AG04449 (cell line): ENCODE results near the gene PEMT.

Source experiments
- CTCF ChIA-PET: fragments of 350-600 bp; formaldehyde crosslinking; extraction: SDS; loops from one replicate; lab custom pipeline; 2021; ENCODE audit warnings: antibody characterized with exemption; lab: Yijun Ruan, JAX
- POLR2A ChIA-PET: fragments of 400-600, 350-600 bp; formaldehyde crosslinking; extraction: SDS; loops from one replicate; lab custom pipeline; 2020; ENCODE audit warnings: antibody characterized with exemption, inconsistent platforms; lab: Yijun Ruan, JAX
- DNase-seq: peaks from one replicate; pipeline ENCODE4 v3.0.0-alpha.2; 2010; ENCODE audit warnings: low read depth, low spot score
- H3K4me3 ChIP-seq: 2 replicates; pipeline ENCODE4 v1.5.1; 2011; ENCODE audit warnings: low read depth, mild to moderate bottlenecking, control low read depth, low read length
- TF ChIP-seq, protein P1 (sequence below): IDR thresholded peaks from one replicate; pipeline ENCODE4 v1.5.1; 2011; ENCODE audit warnings: mild to moderate bottlenecking, moderate library complexity, low read length, control low read depth, inconsistent platforms; ENCODE audit not compliant: insufficient read depth; ENCODE audit errors: missing control alignments

Gene PEMT

DNA sequence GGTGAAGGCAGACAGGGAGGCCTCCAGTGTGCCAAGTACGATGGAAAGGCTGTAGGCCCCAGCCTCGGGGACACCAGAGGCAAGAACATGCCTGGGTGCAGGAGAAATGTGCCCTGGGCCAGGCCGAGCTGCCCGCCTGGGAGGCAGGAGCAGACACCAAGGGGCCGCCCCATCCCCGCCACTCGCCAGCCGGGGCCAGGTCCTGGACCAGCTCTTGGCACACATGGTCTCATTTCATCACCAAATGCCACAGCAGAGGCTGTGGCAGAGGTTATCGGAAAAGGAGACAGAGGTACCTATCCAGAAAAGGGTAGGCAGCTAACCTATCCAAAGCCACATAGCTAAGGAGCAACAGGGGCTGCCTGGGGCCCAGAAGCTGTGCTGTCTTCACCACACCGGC is 31.3 kb downstream of the PEMT start:
- POLR2A ChIA-PET, result interaction anchor here (1.3 kb wide), 1 partner anchor 63 kb away, joined by 3 read pairs; no protein-coding TSS in a partner anchor
- no peak for DNase-seq
- CTCF ChIA-PET, result interaction anchor here (1.6 to 5.1 kb wide), 2 partner anchors 9 to 62 kb away, joined by 7 to 39 read pairs; no protein-coding TSS in a partner anchor
- H3K4me3 ChIP-seq, result no peak overlapping the region
- TF ChIP-seq, protein P1, sequence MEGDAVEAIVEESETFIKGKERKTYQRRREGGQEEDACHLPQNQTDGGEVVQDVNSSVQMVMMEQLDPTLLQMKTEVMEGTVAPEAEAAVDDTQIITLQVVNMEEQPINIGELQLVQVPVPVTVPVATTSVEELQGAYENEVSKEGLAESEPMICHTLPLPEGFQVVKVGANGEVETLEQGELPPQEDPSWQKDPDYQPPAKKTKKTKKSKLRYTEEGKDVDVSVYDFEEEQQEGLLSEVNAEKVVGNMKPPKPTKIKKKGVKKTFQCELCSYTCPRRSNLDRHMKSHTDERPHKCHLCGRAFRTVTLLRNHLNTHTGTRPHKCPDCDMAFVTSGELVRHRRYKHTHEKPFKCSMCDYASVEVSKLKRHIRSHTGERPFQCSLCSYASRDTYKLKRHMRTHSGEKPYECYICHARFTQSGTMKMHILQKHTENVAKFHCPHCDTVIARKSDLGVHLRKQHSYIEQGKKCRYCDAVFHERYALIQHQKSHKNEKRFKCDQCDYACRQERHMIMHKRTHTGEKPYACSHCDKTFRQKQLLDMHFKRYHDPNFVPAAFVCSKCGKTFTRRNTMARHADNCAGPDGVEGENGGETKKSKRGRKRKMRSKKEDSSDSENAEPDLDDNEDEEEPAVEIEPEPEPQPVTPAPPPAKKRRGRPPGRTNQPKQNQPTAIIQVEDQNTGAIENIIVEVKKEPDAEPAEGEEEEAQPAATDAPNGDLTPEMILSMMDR, result no peak

DNA sequence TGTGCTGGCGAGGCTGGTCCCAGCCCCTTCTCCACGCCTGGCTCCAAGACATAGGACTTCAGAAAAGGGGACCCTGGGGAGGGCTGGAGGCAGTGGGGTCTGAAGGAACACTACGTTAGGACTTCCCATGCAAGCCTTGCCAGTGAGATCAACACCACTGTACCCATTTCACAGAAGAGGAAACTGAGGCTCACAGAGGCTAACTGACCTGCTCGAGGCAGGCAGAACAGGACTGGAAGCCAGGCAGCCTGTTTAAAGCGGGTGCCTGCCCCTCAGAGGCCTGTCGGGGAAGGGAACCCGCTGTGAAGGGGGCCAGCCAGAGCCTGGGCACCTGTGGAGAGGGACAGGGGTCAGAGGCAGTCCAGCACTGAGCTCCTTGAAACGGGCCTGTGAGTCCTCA is 32.3 kb downstream of the PEMT start:
- no peak for DNase-seq
- H3K4me3 ChIP-seq, result no peak overlapping the region
- ChIA-PET CTCF (interaction anchor here (0.6 to 5.1 kb wide), 3 partner anchors 10 to 62 kb away, joined by 3 to 39 read pairs (median 6); no protein-coding TSS in a partner anchor), POLR2A (no interaction called here)
- TF ChIP-seq, protein P1, result no peak

DNA sequence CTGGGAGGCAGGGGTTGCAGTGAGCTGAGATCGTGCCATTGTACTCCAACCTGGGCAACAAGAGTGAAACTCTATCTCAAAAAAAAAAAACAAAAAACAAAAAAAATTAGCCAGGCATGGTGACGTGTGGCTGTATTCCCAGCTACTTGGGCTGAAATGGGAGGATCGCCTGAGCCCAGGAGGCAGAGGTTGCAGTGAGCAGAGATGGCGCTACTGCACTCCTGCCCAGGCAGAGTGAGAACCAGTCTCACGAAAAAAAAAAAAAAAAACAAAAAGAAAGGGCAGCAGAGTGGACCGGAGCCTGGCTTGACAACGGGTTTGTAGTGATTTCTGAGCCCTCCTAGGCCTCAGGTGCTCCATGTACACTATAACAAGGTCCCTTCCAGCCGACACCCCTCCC is 33.1 kb downstream of the PEMT start:
- no peak for DNase-seq
- H3K4me3 ChIP-seq, result no peak overlapping the region
- TF ChIP-seq, protein P1, result no peak
- POLR2A ChIA-PET, result no interaction called here
- CTCF ChIA-PET, result interaction anchor here (0.7 to 5.1 kb wide), 2 partner anchors 10 to 11 kb away, joined by 3 to 39 read pairs; no protein-coding TSS in a partner anchor

DNA sequence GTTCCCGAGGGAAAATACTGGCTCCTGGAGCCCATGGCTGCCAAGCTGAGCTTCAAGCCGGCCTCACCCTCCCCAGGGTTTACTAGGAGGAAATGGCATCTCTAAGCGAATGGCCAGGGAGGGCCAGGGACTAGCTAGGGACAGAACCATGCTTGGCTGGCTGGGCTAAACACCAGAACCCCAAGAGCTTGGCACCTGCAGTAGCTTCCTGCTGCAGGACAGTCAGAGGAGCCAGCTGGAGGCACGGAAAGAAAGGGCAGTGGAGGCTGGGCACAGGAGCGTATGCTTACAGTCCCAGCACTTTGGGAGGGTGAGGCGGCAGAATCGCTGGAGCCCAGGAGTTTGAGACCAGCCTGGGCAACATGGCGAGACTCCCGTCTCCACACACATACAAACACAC is 33.7 kb downstream of the PEMT start:
- no peak for DNase-seq
- TF ChIP-seq, protein P1, result no peak
- CTCF ChIA-PET, result interaction anchor here (5.1 kb wide), 1 partner anchor 11 kb away, joined by 39 read pairs; no protein-coding TSS in a partner anchor
- H3K4me3 ChIP-seq, result no peak overlapping the region
- POLR2A ChIA-PET, result no interaction called here

DNA sequence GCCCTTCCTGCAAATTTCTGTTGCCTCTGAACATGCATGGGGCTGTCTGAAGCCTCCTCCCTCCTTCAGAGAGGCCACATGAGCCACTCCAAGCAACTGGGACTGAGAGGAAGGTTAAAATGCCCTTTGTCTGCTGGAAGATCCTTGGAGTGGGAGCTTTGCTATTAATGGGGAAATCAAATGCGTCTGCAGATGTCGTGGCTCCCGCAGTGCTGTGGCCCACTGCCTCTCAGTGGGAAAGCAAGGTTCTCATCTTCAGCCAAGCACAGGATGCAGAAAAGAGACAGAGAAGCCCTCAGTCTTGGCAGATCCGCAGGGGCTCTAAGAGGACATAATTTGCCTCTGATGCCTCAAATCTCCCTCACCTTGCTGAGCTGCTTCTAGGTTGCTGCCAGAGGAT is 34.8 kb downstream of the PEMT start:
- DNase-seq, result no peak
- H3K4me3 ChIP-seq, result no peak overlapping the region
- CTCF ChIA-PET, result interaction anchor here (5.1 kb wide), 1 partner anchor 12 kb away, joined by 39 read pairs; no protein-coding TSS in a partner anchor
- TF ChIP-seq, protein P1, result no peak
- POLR2A ChIA-PET, result no interaction called here

DNA sequence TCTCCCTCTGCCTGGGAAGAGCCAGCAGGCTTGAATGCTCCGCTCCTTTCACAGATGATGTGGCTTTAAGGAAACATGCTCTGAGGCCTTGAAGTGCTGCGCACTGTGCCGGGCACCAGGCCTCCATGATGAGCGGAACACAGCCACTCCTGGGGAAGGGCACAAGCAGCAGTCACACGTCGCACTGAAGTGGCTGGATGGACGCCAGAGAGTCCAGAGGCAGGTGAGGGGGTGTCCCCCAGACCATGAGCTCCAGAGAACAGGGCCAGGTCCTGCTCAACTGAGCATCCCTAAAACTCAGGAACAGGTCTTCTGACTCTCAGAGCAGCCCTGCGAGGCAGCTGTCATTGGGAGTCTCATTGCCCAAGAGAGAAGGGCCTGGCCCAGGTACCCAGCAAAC is 35.6 kb downstream of the PEMT start:
- no peak overlapping the region for H3K4me3 ChIP-seq
- DNase-seq, result no peak
- ChIA-PET POLR2A (no interaction called here), CTCF (interaction anchor here (5.1 kb wide), 1 partner anchor 13 kb away, joined by 39 read pairs; no protein-coding TSS in a partner anchor)
- TF ChIP-seq, protein P1, result no peak
